ENCODE data around the gene GOLGA3.

DNA sequence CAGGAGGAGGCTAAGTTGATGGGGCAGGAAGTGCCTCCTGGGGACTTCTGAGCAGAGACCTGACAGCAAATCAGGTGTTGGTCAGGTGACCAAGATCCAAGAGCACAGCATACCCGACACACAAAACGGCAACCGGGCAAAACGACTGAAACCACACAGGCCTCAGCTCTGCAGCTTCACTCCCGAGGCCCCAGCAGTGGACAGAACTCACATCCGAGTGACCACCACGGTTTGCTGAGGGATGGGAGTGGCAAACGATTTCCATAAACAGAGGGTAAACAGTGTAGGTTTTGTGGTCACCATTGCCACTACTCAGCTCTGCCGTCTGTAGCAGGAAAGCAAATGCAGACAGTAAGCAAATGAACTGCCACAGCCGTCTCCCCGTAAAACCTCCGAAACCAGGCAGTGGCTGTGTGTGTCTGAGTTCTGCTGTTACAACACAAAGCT, 44.3 kb upstream of the GOLGA3 start:
- TF ChIP-seq POLR2A (IDR thresholded peaks at IDR 0.05; ENCODE audit: low read depth, low read length) (no peak), TAF1 (IDR thresholded peaks at IDR 0.05; ENCODE audit: low read depth, low read length) (no peak)

All from GM12891 (cell line).